Endodermal cell (in vitro differentiated cells): Measurements from ENCODE around the gene MT1A. TPM values are rescaled to one million over a fixed set of nuclear protein-coding genes. Genes with fewer than 3 reads are reported as not detected.

Source experiments
- DNase-seq: peaks from one replicate; pipeline ENCODE4 v3.0.0-alpha.2; 2017
- H3K27ac ChIP-seq: 2 replicates; pipeline ENCODE4 v1.5.1; 2013; ENCODE audit warnings: mild to moderate bottlenecking, low read depth, low read length, moderate library complexity
- H3K27me3 ChIP-seq: 2 replicates; pipeline ENCODE4 v1.6.1; 2013; ENCODE audit warnings: mild to moderate bottlenecking, low read length, moderate library complexity; ENCODE audit not compliant: insufficient read depth, control insufficient read depth, poor library complexity, severe bottlenecking
- H3K36me3 ChIP-seq: 2 replicates; pipeline ENCODE4 v1.7.0; 2013; ENCODE audit warnings: mild to moderate bottlenecking, low read length, moderate library complexity; ENCODE audit not compliant: control insufficient read depth, insufficient read depth
- H3K4me1 ChIP-seq: one replicate; pipeline ENCODE4 v1.7.0; 2013; ENCODE audit warnings: low read length; ENCODE audit not compliant: control insufficient read depth, insufficient read depth
- H3K4me3 ChIP-seq: 2 replicates; pipeline ENCODE4 v1.5.1; 2013; ENCODE audit warnings: mild to moderate bottlenecking, low read length, moderate library complexity
- H3K9ac ChIP-seq: 2 replicates; pipeline ENCODE4 v1.6.1; 2013; ENCODE audit warnings: mild to moderate bottlenecking, low read length, moderate library complexity; ENCODE audit not compliant: poor library complexity, severe bottlenecking; ENCODE audit errors: extremely low read depth
- H3K9me3 ChIP-seq: 2 replicates; pipeline ENCODE4 v1.6.1; 2013; ENCODE audit warnings: mild to moderate bottlenecking, low read length, moderate library complexity; ENCODE audit not compliant: control insufficient read depth
- H3K27ac Mint-ChIP-seq: 2 replicates; pipeline ENCODE4 v1.8.0; 2020; ENCODE audit warnings: mixed read lengths
- H3K27me3 Mint-ChIP-seq: 2 replicates; pipeline ENCODE4 v1.8.0; 2021; ENCODE audit warnings: mild to moderate bottlenecking, mixed read lengths; ENCODE audit not compliant: insufficient read depth
- H3K36me3 Mint-ChIP-seq: 2 replicates; pipeline ENCODE4 v1.8.0; 2020; ENCODE audit warnings: low read depth, mixed read lengths
- H3K4me1 Mint-ChIP-seq: 2 replicates; pipeline ENCODE4 v1.8.0; 2020; ENCODE audit warnings: mixed read lengths
- H3K4me3 Mint-ChIP-seq: 2 replicates; pipeline ENCODE4 v1.8.0; 2020; ENCODE audit warnings: mild to moderate bottlenecking, moderate library complexity, mixed read lengths
- H3K9me3 Mint-ChIP-seq: 2 replicates; pipeline ENCODE4 v1.8.0; 2020; ENCODE audit warnings: mild to moderate bottlenecking, mixed read lengths
- WGBS, 2 experiments: methylation state at CpG; one replicate each; pipeline versions ENCODE4 v1.1.5 to v1.1.7; 2013; ENCODE audit warnings: missing lambda C conversion rate in 2 of 2, mixed read lengths in 1 of 2; ENCODE audit not compliant: insufficient coverage in 1 of 2, insufficient read length in 1 of 2; 5-methylcytosine and 5-hydroxymethylcytosine counted together
- total RNA-seq, 2 donors: library from RNA; stranded (reverse); fragmentation: NEBNext Ultra II Directional in 1 of 2; extraction: Animal tissue kit (Norgen Biotek cat#: 25700) in 1 of 2; gene quantifications; 2 replicates in 1 of 2; 3 replicates in 1 of 2; pipeline ENCODE4 v1.2.1, GENCODE V29; 2021
- TF ChIP-seq, protein P1 (sequence below): fragments of 200-600 bp; sonication (generic); conservative IDR thresholded peaks from 2 replicates; pipeline ENCODE4 v1.5.0; 2021; ENCODE audit warnings: antibody characterized with exemption, mild to moderate bottlenecking

Gene MT1A
- total RNA-seq, 2 donors from 2014 or later = not detected

- Histone ChIP-seq H3K9ac (no peak overlapping the region), H3K9me3 (no peaks in the 10 kb centered on the region), H3K4me1 (no peaks in the 10 kb centered on the region), H3K27ac (no peak overlapping the region), H3K27me3 (peaks cover 84% of the 10 kb centered on the region), H3K36me3 (no peaks in the 10 kb centered on the region), H3K4me3 (no peak overlapping the region)
- Mint-ChIP-seq H3K27ac (no peak overlapping the region), H3K4me3 (no peak overlapping the region), H3K27me3 (peaks cover 55% of the 10 kb centered on the region), H3K36me3 (no peaks in the 10 kb centered on the region), H3K9me3 (no peaks in the 10 kb centered on the region), H3K4me1 (peaks cover 18% of the 10 kb centered on the region)
- no peak for DNase-seq
- WGBS, 2 experiments = 89 to 100% methylated on average over 6 of the region's 6 CpGs
- TF ChIP-seq, protein P1, sequence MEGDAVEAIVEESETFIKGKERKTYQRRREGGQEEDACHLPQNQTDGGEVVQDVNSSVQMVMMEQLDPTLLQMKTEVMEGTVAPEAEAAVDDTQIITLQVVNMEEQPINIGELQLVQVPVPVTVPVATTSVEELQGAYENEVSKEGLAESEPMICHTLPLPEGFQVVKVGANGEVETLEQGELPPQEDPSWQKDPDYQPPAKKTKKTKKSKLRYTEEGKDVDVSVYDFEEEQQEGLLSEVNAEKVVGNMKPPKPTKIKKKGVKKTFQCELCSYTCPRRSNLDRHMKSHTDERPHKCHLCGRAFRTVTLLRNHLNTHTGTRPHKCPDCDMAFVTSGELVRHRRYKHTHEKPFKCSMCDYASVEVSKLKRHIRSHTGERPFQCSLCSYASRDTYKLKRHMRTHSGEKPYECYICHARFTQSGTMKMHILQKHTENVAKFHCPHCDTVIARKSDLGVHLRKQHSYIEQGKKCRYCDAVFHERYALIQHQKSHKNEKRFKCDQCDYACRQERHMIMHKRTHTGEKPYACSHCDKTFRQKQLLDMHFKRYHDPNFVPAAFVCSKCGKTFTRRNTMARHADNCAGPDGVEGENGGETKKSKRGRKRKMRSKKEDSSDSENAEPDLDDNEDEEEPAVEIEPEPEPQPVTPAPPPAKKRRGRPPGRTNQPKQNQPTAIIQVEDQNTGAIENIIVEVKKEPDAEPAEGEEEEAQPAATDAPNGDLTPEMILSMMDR = no peak
Measured at GRCh38 chr16:56679818-56680217, 41.4 kb downstream of the MT1A start.

- Histone ChIP-seq H3K9ac (peak within 1 kb of the TSS; percentile 42), H3K9me3 (no peaks in the 10 kb centered on the region), H3K4me1 (no peaks in the 10 kb centered on the region), H3K27ac (no peak within 1 kb of the TSS), H3K4me3 (peak within 1 kb of the TSS; percentile 82), H3K27me3 (peaks cover 61% of the 10 kb centered on the region), H3K36me3 (no peaks in the 10 kb centered on the region)
- Mint-ChIP-seq H3K9me3 (peaks cover 8% of the 10 kb centered on the region), H3K4me3 (peak within 1 kb of the TSS; percentile 71), H3K4me1 (peaks cover 4% of the 10 kb centered on the region), H3K27me3 (peaks cover 38% of the 10 kb centered on the region), H3K27ac (no peak within 1 kb of the TSS), H3K36me3 (no peaks in the 10 kb centered on the region)
- DNase-seq = peak; percentile 92
- 1 to 3% methylated on average over 28 to 49 of the region's 49 CpGs for WGBS, 2 experiments
- TF ChIP-seq, protein P1 = no peak
Measured at GRCh38 chr16:56681939-56682702, 43.7 kb downstream of the MT1A start, which contains the start of gene MT1X. TSS of gene MT1X (plus strand) at chr16:56682470. CDS start at chr16:56682541, 71 bp downstream.

DNA sequence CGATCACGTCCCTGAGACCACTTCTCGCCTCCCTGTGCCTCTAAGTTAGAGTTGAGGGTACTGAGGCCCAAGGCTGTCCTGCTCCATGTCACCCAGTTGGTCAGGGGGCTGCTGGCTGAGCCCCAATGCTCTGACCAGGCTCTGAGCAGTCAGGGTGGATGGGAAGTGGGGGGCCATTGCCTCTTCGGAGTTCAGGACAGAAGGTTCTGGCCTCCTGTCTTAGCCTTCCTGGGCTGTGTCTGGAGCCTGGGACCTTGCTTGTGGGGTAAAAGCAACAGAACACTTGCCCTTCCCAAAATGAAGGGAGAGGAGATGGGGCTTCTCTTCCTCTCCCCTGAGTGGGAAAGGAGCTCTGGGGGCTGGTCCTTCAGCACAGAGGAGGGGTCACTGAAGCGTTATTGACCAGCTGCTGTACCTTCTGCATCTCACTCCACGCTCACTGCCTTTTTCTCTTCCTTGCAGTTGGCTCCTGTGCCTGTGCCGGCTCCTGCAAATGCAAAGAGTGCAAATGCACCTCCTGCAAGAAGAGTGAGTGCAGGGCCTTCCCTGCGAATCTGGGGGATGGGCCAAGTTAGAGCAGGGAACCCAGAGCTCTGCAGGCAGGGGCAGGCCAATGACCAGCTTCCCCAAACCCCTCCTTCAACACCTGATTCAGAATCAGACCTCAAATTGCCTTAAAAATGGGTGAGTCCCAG lies 44.4 kb downstream of the MT1A start:
- Histone ChIP-seq H3K9me3 (no peaks in the 10 kb centered on the region), H3K4me3 (peak overlapping the region; percentile 82), H3K27me3 (peaks cover 54% of the 10 kb centered on the region), H3K27ac (no peak overlapping the region), H3K36me3 (no peaks in the 10 kb centered on the region), H3K4me1 (no peaks in the 10 kb centered on the region), H3K9ac (peak overlapping the region; percentile 42)
- TF ChIP-seq, protein P1 = no peak
- whole genome bisulfite sequencing, 2 experiments = 36 to 80% methylated on average over 2 to 8 of the region's 8 CpGs
- H3K4me3 Mint-ChIP-seq = peak overlapping the region; percentile 71
- H3K27ac Mint-ChIP-seq = no peak overlapping the region
- DNase-seq = peak; percentile 65
- H3K9me3 Mint-ChIP-seq = peaks cover 12% of the 10 kb centered on the region
- peaks cover 4% of the 10 kb centered on the region for H3K4me1 Mint-ChIP-seq
- peaks cover 34% of the 10 kb centered on the region for H3K27me3 Mint-ChIP-seq
- no peaks in the 10 kb centered on the region for H3K36me3 Mint-ChIP-seq
